Fibroblast of the conjunctiva (primary cell): ENCODE data around the gene PRRX2.

Experiments
- DNase-seq: peaks from one replicate; pipeline ENCODE4 v3.0.0-alpha.2; 2010; ENCODE audit warnings: low read depth

Gene PRRX2

DNA sequence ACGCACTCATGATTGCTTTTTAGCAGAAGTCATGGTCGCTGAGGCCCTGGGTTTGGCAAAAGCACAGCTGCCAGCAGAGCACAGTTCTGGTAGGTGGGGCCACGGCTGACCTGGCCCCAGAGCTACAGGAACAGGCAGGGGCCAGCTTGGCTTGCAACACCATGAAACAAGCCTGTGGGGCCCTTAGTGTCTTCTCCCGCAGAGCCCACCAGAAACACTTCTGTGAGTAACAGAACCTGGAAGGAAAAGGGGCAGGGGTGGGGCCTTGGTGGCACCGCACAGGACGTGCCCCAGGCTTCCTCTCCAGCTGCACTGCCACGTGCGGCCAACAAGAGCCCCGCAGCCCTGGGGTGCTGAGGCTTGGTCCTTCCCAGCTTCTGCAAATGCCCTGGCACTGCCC, 28.3 kb upstream of the PRRX2 start:
- no peak for DNase-seq

DNA sequence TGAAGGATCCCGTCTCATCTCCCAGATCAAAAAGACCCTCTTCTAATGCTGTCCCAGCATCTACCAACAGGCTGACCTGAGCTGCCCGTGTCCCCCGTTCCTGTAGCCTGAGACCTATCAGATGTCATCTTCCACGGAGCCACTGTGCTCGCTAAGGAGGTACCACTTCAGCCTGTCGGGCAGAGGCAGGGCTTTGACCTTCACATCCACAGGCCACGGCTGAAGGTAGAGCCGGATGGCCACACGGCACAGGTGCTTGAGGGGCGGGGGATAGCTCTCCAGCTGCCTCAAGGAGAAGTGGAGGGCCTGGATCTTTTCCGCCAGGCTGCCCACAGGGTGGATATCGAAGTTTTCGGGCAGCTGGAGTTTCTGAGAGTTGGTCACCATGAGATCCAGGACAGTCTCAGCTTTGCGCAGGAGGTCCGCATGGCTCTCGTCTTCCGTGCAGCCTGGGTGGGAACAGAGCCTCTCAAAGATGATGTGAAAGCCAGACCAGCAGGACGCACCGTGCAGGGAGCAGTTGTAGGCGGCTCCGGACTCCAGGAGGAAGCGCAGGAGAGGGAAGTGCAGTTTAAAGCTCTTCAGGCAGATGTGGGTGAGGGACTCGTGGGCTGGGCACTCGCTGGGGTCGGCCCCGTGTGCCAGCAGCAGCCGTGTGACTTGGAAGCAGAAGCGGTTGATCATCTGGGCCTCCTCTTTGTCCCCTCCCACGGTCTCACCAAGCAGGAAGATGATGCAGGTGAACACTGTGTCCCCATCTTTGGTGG, 27.6 kb upstream of the PRRX2 start:
- no peak for DNase-seq

DNA sequence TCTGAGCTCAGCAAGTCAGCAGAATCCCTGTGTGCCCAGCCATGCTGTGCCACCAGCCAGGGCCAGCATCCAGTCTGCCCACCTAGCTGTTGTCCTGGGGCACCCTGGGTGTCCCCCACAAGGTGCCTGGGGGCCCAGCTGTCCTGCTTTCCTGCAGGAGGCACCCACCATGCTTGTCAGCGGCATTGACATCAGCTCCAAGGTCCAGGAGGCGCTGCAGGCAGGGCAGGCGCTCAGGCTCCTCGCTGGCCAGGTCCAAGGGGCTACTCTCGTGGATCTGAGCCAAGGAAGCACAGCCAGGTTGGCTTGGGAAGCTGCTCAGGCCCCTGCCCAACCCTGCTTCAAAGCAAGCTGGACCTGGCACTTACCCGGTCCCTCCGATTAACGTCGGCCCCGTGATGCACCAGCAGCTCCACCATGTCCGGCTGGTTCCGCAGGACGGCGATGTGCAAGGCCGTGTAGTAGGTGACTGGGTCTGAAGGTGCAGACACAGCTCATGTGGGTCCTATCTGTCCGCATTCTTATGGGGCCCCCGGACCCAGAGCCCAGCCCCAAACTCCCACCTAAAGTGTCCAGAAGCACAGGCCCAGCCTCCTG, 26.3 kb upstream of the PRRX2 start:
- DNase-seq: no peak

- no peak for DNase-seq
These were observed 25.7 kb upstream of the PRRX2 start for GRCh38 chr9:129639756-129640085.

- DNase-seq: no peak
These were observed 25.2 kb upstream of the PRRX2 start for GRCh38 chr9:129640086-129640870.

DNA sequence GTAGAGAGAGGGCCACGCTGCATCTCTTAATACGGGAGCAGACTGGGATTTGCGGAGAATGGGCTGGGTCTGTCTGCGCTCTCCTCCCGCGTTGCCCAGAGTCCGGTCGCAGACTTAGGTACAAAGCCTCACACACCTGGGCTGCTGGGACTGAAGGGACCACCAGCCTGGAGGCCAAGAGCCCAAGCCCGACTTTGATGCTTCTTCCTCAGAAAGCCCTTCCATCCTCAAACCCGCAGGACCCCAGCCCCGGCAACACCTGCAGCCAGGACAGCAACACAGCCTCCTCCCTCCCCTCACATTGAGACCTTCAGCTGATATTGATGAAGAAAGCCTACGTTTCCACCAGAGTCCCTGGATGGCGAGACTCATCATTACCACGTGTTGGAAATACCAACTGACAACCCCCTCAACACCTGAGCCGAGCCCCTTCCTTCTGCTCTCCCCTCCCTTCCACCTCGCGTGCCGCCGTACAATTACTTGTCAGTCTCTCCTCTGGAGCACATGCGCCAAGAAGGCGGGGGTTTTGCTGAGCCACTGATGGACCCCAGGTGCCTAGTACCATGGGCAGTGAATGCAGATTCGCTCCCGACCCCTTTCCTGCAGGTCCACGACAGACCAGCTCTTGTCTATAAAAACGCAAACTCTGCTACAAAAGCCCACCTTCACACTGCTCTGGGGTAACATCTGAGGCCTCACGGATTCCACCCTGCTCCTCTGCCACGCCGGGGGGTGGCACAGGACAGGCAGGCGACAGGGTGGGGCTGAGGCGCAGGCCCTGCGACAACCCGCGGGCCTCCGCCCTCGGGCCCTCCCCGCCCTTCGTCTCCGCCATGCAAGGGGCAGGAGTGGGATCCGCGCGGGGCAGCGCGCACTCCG, 24.3 kb upstream of the PRRX2 start:
- DNase-seq: no peak

- DNase-seq: peak; percentile 94
These were observed 23.5 kb upstream of the PRRX2 start, which contains the start of gene ASB6 for GRCh38 chr9:129641750-129642585. TSS of gene ASB6 (minus strand) at chr9:129642151. CDS start at chr9:129641999, 152 bp downstream.

- no peak for DNase-seq
These were observed 21.7 kb upstream of the PRRX2 start for GRCh38 chr9:129643706-129644105.

DNA sequence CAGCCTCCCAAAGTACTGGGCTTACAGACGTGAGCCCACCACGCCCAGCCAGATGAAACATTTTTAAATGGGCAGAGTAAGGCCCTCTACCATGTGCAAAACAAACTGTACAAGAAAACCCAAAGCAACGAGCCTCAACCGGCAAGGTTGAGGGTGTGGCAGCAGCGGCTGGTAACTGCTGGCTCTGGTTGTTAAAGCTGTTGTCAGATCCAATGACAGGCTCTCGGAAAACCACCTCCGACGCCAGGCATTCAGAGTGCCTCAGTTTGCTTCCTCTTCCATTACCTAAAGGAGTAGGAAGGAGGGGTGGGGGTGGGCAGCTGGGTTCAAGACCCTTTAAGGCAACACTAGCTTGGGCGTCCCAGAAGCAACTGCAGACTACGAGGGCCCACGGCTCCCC, 21.1 kb upstream of the PRRX2 start:
- no peak for DNase-seq

DNA sequence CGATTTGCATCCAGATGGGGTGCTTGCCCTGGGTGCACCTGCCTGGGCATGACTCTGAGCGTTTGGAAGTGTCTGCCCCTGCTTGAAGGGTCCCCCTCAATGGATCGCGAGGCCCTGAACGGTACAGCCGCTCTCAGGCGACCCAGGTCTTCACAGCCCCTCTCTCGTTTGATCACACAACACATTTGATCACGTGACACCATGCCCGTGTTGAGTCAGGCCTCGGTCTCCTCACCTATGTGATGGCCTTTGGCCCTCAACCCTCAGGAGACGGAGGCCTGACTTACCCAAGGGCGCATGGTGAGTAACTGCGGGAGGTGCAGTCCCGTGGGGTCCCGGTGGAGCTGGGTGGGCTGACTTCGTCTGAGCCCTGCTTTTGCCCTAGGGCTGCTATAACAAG, 20.5 kb upstream of the PRRX2 start:
- no peak for DNase-seq

GRCh38 chr9:129646252-129646651, 19.2 kb upstream of the PRRX2 start:
- DNase-seq: no peak

DNA sequence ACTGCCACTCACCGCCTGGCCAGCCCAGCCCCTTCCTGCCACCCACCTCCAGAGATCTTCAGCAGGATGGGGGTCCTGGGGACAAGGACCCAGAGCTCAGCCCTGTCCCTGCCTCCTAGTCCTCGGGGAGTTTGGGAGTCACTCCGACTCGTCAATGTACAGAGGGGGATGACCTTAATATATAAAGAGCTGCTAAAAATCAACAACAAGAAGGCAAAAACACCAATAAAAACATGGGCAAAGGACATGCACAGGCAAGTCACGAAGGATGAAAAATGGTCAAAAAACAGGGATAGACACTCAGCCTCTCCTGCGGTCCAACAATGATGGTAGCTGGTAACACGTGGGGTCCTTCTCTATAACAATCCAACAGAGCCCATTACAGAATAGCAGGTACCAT, 18.8 kb upstream of the PRRX2 start:
- no peak for DNase-seq

DNA sequence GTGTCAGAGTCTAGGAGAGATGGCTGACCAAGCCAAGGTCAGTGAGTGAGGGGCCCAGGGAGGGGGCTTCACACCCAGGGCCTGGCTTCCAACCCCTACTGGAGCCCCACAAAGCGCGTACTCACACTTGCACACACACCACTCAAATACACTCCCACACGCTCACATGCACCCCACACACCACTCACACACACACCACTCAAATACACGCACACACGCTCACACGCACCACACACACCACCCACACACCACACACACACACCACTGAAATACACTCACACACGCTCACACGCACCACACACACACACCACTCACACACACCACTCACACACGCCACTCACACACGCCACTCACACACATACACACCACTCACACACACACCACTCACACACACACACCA, 17.8 kb upstream of the PRRX2 start:
- DNase-seq: no peak

GRCh38 chr9:129648092-129648763, 17.2 kb upstream of the PRRX2 start:
- DNase-seq: no peak

GRCh38 chr9:129648764-129649115, 16.7 kb upstream of the PRRX2 start:
- no peak for DNase-seq

GRCh38 chr9:129649726-129650679, 15.4 kb upstream of the PRRX2 start:
- DNase-seq: no peak

DNA sequence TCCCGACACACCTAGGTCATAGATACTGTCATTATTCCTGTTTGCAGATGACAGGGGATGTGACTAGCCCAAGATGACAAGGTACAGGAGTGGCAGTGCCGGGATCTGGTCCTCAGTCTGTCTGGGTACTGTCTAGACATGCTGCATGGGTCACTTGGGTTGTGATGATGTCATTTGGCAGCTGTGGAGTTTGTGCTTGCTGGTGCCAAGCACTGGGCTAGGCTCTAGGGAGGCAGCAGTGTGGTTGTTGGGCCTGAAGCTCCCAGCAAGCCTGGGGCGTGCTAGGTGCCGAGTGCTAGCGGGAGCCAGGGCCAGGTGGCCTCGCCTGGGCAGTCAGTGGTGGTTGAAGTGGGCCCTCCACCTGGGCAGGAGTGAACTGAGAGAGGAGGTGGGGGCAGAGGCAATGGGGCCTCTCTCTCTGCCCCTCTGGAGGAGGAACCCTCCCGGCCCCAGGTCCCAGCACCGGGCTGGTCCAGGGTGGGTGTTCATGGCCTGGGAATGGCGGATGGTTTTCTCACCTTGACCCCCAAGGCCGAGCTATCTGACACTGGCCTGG, 14.7 kb upstream of the PRRX2 start:
- no peak for DNase-seq

DNA sequence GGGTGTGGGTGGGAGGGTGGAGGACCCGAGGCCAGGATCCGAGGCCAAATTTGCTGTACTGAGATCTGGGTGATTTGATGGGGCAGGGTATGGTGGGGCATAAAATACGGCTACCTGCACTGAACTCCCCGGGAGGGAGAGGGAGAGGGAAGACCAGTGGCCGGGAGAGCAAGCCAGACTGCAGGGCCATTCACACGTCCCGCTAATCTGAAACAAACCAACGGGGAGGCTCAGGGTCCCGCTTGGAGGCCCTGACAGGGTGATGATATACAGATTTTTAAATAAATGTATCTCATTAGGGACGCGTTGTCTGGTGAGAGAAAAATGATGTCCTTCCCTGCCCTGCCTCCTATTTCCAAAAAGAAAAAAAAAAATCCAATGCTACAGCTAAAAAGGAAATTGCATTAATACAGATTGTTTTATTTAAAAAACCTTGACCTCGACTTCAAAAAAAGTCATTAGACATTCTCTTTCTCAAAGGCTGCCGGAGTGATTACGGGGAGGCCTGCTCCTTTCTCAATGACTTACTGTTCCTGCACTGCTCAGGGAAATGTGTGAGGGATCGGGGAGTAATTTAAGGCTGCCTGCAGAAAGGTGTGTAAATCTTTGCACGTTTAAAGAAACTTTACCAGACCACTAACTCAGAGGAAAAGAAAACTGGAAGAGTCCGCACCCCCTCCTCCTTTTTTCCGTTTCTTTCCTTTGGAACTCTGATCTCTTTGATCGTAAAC, 11.5 kb upstream of the PRRX2 start:
- DNase-seq: no peak
